ENCODE data around the gene PPP1R3E. TPM values are rescaled to one million over a fixed set of nuclear protein-coding genes. Genes with fewer than 3 reads are reported as not detected.

The PPP1R3E gene
- total RNA-seq, 1 donor from 2014 or later, result 2.5 TPM

DNA sequence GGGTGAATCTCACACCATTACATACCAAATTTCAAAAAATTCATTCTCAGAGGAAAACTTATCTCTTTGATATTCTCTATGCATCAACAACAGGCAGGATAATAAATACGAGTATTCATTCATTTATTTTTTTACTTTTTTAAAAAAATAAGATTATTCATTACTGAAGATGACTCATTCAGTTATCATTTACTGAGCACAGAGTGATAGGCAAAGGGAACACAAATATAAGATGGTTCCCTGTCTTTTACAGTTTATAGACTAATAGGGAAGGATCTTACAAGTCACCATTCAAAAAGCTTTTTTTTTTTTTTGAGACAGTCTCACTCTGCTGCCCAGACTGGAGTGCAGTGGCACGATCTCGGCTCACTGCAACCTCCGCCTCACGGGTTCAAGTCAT, 13.6 kb upstream of the PPP1R3E start:
- no peaks in the 10 kb centered on the region for H3K27me3 ChIP-seq (ENCODE audit: control insufficient read depth, insufficient read depth, low read length)
- TF ChIP-seq CTCF (IDR thresholded peaks at IDR 0.05; ENCODE audit: insufficient read depth, low read length, poor library complexity, severe bottlenecking), result no peak
- H3K36me3 ChIP-seq (ENCODE audit: control insufficient read depth, insufficient read depth, low read length), result no peaks in the 10 kb centered on the region
- H3K4me3 ChIP-seq (ENCODE audit: low read depth, low read length), result no peak overlapping the region
- no peak for DNase-seq (ENCODE audit: low read depth)

DNA sequence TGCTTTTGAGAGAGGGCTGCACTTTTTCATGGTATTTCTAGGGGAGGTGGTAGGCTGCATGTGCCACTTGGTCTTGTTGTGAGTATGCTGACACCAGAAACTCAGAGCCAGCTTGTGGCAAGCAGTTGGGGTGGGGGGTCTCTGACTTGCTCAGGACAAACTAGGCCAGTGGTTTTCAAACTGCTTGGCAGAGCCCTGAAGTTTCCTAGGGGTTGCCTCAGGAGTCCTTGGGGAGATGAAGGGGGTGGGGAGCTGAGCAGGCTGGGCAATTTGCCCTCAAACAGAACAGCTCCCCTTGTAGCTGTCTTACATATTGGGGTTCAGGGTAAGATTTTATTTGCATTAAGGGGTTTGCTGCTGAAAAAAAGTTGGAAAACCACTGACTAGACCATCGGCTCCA, 7.9 kb upstream of the PPP1R3E start:
- TF ChIP-seq CTCF (IDR thresholded peaks at IDR 0.05; ENCODE audit: insufficient read depth, low read length, poor library complexity, severe bottlenecking), result no peak
- Histone ChIP-seq H3K27me3 (ENCODE audit: control insufficient read depth, insufficient read depth, low read length) (no peaks in the 10 kb centered on the region), H3K4me3 (ENCODE audit: low read depth, low read length) (no peak overlapping the region), H3K36me3 (ENCODE audit: control insufficient read depth, insufficient read depth, low read length) (no peaks in the 10 kb centered on the region)
- DNase-seq (ENCODE audit: low read depth), result no peak

GRCh38 chr14:23308721-23309445, 6.2 kb upstream of the PPP1R3E start:
- no peak for TF ChIP-seq CTCF (IDR thresholded peaks at IDR 0.05; ENCODE audit: insufficient read depth, low read length, poor library complexity, severe bottlenecking)
- no peak for DNase-seq (ENCODE audit: low read depth)
- H3K27me3 ChIP-seq (ENCODE audit: control insufficient read depth, insufficient read depth, low read length), result no peaks in the 10 kb centered on the region
- H3K4me3 ChIP-seq (ENCODE audit: low read depth, low read length), result no peak overlapping the region
- no peaks in the 10 kb centered on the region for H3K36me3 ChIP-seq (ENCODE audit: control insufficient read depth, insufficient read depth, low read length)

DNA sequence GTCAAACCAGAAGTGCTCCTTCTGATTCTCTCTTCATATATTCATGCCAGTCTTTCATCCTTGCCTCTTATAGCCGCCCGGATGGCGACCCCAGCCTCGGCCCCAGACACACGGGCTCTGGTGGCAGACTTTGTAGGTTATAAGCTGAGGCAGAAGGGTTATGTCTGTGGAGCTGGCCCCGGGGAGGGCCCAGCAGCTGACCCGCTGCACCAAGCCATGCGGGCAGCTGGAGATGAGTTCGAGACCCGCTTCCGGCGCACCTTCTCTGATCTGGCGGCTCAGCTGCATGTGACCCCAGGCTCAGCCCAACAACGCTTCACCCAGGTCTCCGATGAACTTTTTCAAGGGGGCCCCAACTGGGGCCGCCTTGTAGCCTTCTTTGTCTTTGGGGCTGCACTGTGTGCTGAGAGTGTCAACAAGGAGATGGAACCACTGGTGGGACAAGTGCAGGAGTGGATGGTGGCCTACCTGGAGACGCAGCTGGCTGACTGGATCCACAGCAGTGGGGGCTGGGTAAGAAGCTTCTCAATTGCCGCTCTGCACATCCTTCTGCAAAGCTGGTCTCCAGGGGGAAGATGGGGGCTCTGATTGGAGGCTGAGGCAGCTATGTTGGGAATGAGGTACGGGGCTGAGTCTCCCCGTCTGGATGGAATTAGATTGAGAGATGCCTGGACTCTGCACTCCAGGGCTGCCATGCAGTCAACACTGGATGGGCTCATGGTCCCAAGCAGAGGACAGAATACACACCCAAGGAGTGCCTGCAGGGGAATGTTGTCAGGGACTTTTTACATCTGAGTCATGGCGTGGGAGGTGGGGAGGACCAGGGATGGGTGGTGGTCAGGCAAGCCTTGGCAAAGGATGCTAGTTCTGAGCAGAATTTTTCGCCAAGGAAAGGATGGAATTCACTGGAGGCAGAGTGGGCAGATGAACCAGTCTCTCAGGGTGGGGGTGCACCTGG, 5.3 kb upstream of the PPP1R3E start:
- H3K4me3 ChIP-seq (ENCODE audit: low read depth, low read length), result peak overlapping the region; percentile 80
- no peak for DNase-seq (ENCODE audit: low read depth)
- TF ChIP-seq CTCF (IDR thresholded peaks at IDR 0.05; ENCODE audit: insufficient read depth, low read length, poor library complexity, severe bottlenecking), result no peak

GRCh38 chr14:23307146-23307530, 4.5 kb upstream of the PPP1R3E start:
- no peaks in the 10 kb centered on the region for H3K36me3 ChIP-seq (ENCODE audit: control insufficient read depth, insufficient read depth, low read length)
- no peaks in the 10 kb centered on the region for H3K27me3 ChIP-seq (ENCODE audit: control insufficient read depth, insufficient read depth, low read length)
- peak overlapping the region; percentile 80 for H3K4me3 ChIP-seq (ENCODE audit: low read depth, low read length)
- DNase-seq (ENCODE audit: low read depth), result no peak
- no peak for TF ChIP-seq CTCF (IDR thresholded peaks at IDR 0.05; ENCODE audit: insufficient read depth, low read length, poor library complexity, severe bottlenecking)

More for the DNA sequence above, 5.3 kb upstream of the PPP1R3E start:
- Histone ChIP-seq H3K36me3 (ENCODE audit: control insufficient read depth, insufficient read depth, low read length) (no peaks in the 10 kb centered on the region), H3K27me3 (ENCODE audit: control insufficient read depth, insufficient read depth, low read length) (no peaks in the 10 kb centered on the region)
